GM19397 (cell line): ENCODE measurements around the gene IL10RA.

Experiments used
- ATAC-seq: cut with Tn5 transposase; IDR thresholded peaks from one replicate; pipeline ENCODE4 v1.9.1; 2021; ENCODE audit warnings: mild to moderate bottlenecking, moderate library complexity; ENCODE audit not compliant: unreplicated experiment

Gene IL10RA

GRCh38 chr11:117989351-117990102 is 3.3 kb downstream of the IL10RA start:
- ATAC-seq: no peak

- no peak for ATAC-seq
Measured at GRCh38 chr11:117992136-117992535, 5.9 kb downstream of the IL10RA start.

- no peak for ATAC-seq
Measured at GRCh38 chr11:117992620-117993019, 6.4 kb downstream of the IL10RA start.

- no peak for ATAC-seq
Measured at GRCh38 chr11:117993988-117994745, 8.0 kb downstream of the IL10RA start.

GRCh38 chr11:117995472-117995871 is 9.3 kb downstream of the IL10RA start:
- ATAC-seq: no peak

GRCh38 chr11:117996058-117996457 is 9.9 kb downstream of the IL10RA start:
- ATAC-seq: no peak

GRCh38 chr11:117997406-117997805 is 11.2 kb downstream of the IL10RA start:
- ATAC-seq: no peak

- ATAC-seq: peak; percentile 49
Measured at GRCh38 chr11:117997823-117998579, 11.8 kb downstream of the IL10RA start.

- ATAC-seq: no peak
Measured at GRCh38 chr11:117998664-117999353, 12.6 kb downstream of the IL10RA start.

GRCh38 chr11:117999354-117999993 is 13.3 kb downstream of the IL10RA start:
- ATAC-seq: no peak

GRCh38 chr11:118000067-118000849 is 14.1 kb downstream of the IL10RA start:
- ATAC-seq: no peak

- ATAC-seq: no peak
Measured at GRCh38 chr11:118000850-118001228, 14.6 kb downstream of the IL10RA start.

GRCh38 chr11:118001494-118001971 is 15.3 kb downstream of the IL10RA start:
- ATAC-seq: no peak

- ATAC-seq: no peak
Measured at GRCh38 chr11:118002010-118002540, 15.9 kb downstream of the IL10RA start.

- ATAC-seq: no peak
Measured at GRCh38 chr11:118002541-118003423, 16.6 kb downstream of the IL10RA start.

GRCh38 chr11:118003456-118003855 is 17.3 kb downstream of the IL10RA start:
- ATAC-seq: no peak

- no peak for ATAC-seq
Measured at GRCh38 chr11:118004543-118005223, 18.5 kb downstream of the IL10RA start.
